B cell (primary cell): ENCODE results near the gene NOP9.
A peak's percentile ranks its signal among the peaks of the same experiment; 100 is the strongest.

Experiments
- EZH2 ChIP-seq: IDR thresholded peaks from 2 replicates; pipeline ENCODE4 v1.6.1; 2012; ENCODE audit warnings: borderline replicate concordance, low read depth, mild to moderate bottlenecking, moderate library complexity, low read length; ENCODE audit not compliant: insufficient read depth, poor library complexity, severe bottlenecking
- TF ChIP-seq, protein P1 (sequence below): fragments of 200-600 bp; IDR thresholded peaks from one replicate; pipeline ENCODE4 v1.8.0; 2022; ENCODE audit warnings: antibody characterized with exemption, mild to moderate bottlenecking

DNA sequence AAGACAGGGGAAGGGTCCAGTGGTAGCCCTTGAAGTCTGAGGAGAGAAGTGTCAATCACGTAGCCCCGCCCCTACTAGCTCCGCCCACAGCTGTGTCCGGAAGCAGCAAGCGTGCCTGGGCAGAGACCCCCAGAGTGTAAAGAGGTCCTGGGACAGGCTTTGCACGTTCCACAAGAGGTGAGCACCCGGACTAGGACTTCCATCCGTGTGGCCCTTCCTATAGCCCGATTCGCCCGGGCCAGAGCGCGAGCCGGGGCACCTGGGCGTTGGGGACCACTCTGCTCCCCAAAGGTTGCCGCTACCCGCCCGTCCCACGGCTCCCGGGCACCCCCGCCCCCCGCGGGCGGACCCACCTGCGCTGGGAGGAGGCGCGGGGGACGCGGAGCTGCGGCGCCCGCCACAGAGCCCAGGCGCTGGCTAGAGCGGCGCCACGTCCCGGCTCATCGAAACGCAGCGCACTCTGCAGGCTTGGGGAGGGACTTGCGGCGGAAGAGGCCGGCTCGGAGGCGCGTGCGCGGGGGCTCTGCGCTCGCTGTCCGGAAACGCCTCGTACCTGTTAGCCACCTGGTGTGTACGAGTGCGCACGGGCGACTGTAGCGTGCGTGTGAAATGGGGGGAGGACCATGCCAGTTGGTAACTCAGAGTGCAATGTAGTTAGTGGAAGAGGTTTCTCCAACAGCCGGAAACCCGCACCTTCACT is 28.4 kb upstream of the NOP9 start, which contains the start of gene RABGGTA:
- TF ChIP-seq, protein P1, sequence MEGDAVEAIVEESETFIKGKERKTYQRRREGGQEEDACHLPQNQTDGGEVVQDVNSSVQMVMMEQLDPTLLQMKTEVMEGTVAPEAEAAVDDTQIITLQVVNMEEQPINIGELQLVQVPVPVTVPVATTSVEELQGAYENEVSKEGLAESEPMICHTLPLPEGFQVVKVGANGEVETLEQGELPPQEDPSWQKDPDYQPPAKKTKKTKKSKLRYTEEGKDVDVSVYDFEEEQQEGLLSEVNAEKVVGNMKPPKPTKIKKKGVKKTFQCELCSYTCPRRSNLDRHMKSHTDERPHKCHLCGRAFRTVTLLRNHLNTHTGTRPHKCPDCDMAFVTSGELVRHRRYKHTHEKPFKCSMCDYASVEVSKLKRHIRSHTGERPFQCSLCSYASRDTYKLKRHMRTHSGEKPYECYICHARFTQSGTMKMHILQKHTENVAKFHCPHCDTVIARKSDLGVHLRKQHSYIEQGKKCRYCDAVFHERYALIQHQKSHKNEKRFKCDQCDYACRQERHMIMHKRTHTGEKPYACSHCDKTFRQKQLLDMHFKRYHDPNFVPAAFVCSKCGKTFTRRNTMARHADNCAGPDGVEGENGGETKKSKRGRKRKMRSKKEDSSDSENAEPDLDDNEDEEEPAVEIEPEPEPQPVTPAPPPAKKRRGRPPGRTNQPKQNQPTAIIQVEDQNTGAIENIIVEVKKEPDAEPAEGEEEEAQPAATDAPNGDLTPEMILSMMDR, result peak; percentile 75
- no peak for TF ChIP-seq EZH2
